ENCODE measurements around the gene FAM168B. TPM values are rescaled to one million over a fixed set of nuclear protein-coding genes. Genes with fewer than 3 reads are reported as not detected.

FAM168B gene
- 71.6 TPM for polyA plus RNA-seq
- long read RNA-seq, donor 1, full-length matches to known transcripts = 11 of 17 reads
- long read RNA-seq, donor 1, partial matches to known transcripts = 6 of 17 reads
- long read RNA-seq, donor 1, other reads (novel, unspliced or antisense) = 0 of 17 reads
- long read RNA-seq, donor 2, transcript FAM168B-201 (7 exons, 944 nt) = major isoform, 17 of 27 reads
- long read RNA-seq, donor 2, partial matches to known transcripts = 10 of 27 reads
- long read RNA-seq, donor 2, other reads (novel, unspliced or antisense) = 0 of 27 reads
- long read RNA-seq, donor 3 = 0 reads
- long read RNA-seq, donor 4, full-length matches to known transcripts = 1 of 1 reads
- long read RNA-seq, donor 4, partial matches to known transcripts = 0 of 1 reads
- long read RNA-seq, donor 4, other reads (novel, unspliced or antisense) = 0 of 1 reads
- long read RNA-seq, donor 5, full-length matches to known transcripts = 12 of 12 reads
- long read RNA-seq, donor 5, partial matches to known transcripts = 0 of 12 reads
- long read RNA-seq, donor 5, other reads (novel, unspliced or antisense) = 0 of 12 reads
- long read RNA-seq, donor 6, full-length matches to known transcripts = 11 of 42 reads
- long read RNA-seq, donor 6, partial matches to known transcripts = 31 of 42 reads
- long read RNA-seq, donor 6, other reads (novel, unspliced or antisense) = 0 of 42 reads
- long read RNA-seq, donor 7, transcript FAM168B-201 (7 exons, 944 nt) = major isoform, 9 of 20 reads
- long read RNA-seq, donor 7, partial matches to known transcripts = 11 of 20 reads
- long read RNA-seq, donor 7, other reads (novel, unspliced or antisense) = 0 of 20 reads
- long read RNA-seq, donor 8, full-length matches to known transcripts = 11 of 24 reads
- long read RNA-seq, donor 8, partial matches to known transcripts = 13 of 24 reads
- long read RNA-seq, donor 8, other reads (novel, unspliced or antisense) = 0 of 24 reads
- long read RNA-seq, donor 9, full-length matches to known transcripts = 5 of 11 reads
- long read RNA-seq, donor 9, partial matches to known transcripts = 6 of 11 reads
- long read RNA-seq, donor 9, other reads (novel, unspliced or antisense) = 0 of 11 reads
- long read RNA-seq, donor 10, transcript FAM168B-201 (7 exons, 944 nt) = major isoform, 9 of 22 reads
- long read RNA-seq, donor 10, partial matches to known transcripts = 13 of 22 reads
- long read RNA-seq, donor 10, other reads (novel, unspliced or antisense) = 0 of 22 reads
- long read RNA-seq, donor 11, transcript FAM168B-201 (7 exons, 944 nt) = major isoform, 5 of 11 reads
- long read RNA-seq, donor 11, partial matches to known transcripts = 6 of 11 reads
- long read RNA-seq, donor 11, other reads (novel, unspliced or antisense) = 0 of 11 reads

- DNase-seq = peak; percentile 93 to 95
- peaks cover 10% of the 10 kb centered on the region for H3K36me3 ChIP-seq (ENCODE audit: control insufficient read depth, insufficient read depth, low read length)
- H3K27me3 ChIP-seq (ENCODE audit: control insufficient read depth, insufficient read depth, low read length) = no peaks in the 10 kb centered on the region
- peaks cover 8% of the 10 kb centered on the region for H3K4me1 ChIP-seq (ENCODE audit: control insufficient read depth, insufficient read depth, low read length)
- no CpG with 5 or more reads among the region's 107 CpGs for WGBS (ENCODE audit: insufficient coverage, low lambda C conversion rate)
- H3K9me3 ChIP-seq (ENCODE audit: control insufficient read depth, low read depth, low read length) = no peaks in the 10 kb centered on the region
- H3K4me3 ChIP-seq (ENCODE audit: low read length) = peak within 1 kb of the TSS; percentile 95
- H3K27ac ChIP-seq (ENCODE audit: low read length) = peak within 1 kb of the TSS; percentile 100
These were observed at the start of gene FAM168B for GRCh38 chr2:131093006-131093695. FAM168B (minus strand) TSS chr2:131093460; CDS start chr2:131082646, 10,814 bp downstream.

- no peak for DNase-seq
- Histone ChIP-seq H3K4me1 (ENCODE audit: control insufficient read depth, insufficient read depth, low read length) (no peaks in the 10 kb centered on the region), H3K4me3 (ENCODE audit: low read length) (no peak overlapping the region), H3K36me3 (ENCODE audit: control insufficient read depth, insufficient read depth, low read length) (peaks cover 76% of the 10 kb centered on the region), H3K9me3 (ENCODE audit: control insufficient read depth, low read depth, low read length) (no peaks in the 10 kb centered on the region), H3K27ac (ENCODE audit: low read length) (no peak overlapping the region), H3K27me3 (ENCODE audit: control insufficient read depth, insufficient read depth, low read length) (no peaks in the 10 kb centered on the region)
- 100% methylated on average over 4 of the region's 5 CpGs for WGBS (ENCODE audit: insufficient coverage, low lambda C conversion rate)
These were observed 49.6 kb upstream of the FAM168B start for GRCh38 chr2:131142849-131143248.

- no peak for DNase-seq
- no CpG with 5 or more reads among the region's 2 CpGs for WGBS (ENCODE audit: insufficient coverage, low lambda C conversion rate)
- peaks cover 66% of the 10 kb centered on the region for H3K36me3 ChIP-seq (ENCODE audit: control insufficient read depth, insufficient read depth, low read length)
These were observed 47.3 kb upstream of the FAM168B start for GRCh38 chr2:131140581-131140980.

GRCh38 chr2:131132729-131133128, 39.5 kb upstream of the FAM168B start:
- Histone ChIP-seq H3K4me1 (ENCODE audit: control insufficient read depth, insufficient read depth, low read length) (no peaks in the 10 kb centered on the region), H3K27me3 (ENCODE audit: control insufficient read depth, insufficient read depth, low read length) (no peaks in the 10 kb centered on the region), H3K27ac (ENCODE audit: low read length) (no peak overlapping the region), H3K4me3 (ENCODE audit: low read length) (no peak overlapping the region), H3K36me3 (ENCODE audit: control insufficient read depth, insufficient read depth, low read length) (peaks cover 44% of the 10 kb centered on the region), H3K9me3 (ENCODE audit: control insufficient read depth, low read depth, low read length) (no peaks in the 10 kb centered on the region)
- no peak for DNase-seq
- 100% methylated on average over 1 of the region's 8 CpGs for whole genome bisulfite sequencing (ENCODE audit: insufficient coverage, low lambda C conversion rate)

More at GRCh38 chr2:131140581-131140980, 47.3 kb upstream of the FAM168B start:
- Histone ChIP-seq H3K4me3 (ENCODE audit: low read length) (no peak overlapping the region), H3K27ac (ENCODE audit: low read length) (no peak overlapping the region), H3K9me3 (ENCODE audit: control insufficient read depth, low read depth, low read length) (no peaks in the 10 kb centered on the region), H3K4me1 (ENCODE audit: control insufficient read depth, insufficient read depth, low read length) (no peaks in the 10 kb centered on the region), H3K27me3 (ENCODE audit: control insufficient read depth, insufficient read depth, low read length) (no peaks in the 10 kb centered on the region)

GRCh38 chr2:131130298-131130596, 37.0 kb upstream of the FAM168B start:
- no peaks in the 10 kb centered on the region for H3K4me1 ChIP-seq (ENCODE audit: control insufficient read depth, insufficient read depth, low read length)
- no peak overlapping the region for H3K4me3 ChIP-seq (ENCODE audit: low read length)
- no CpG with 5 or more reads among the region's 2 CpGs for WGBS (ENCODE audit: insufficient coverage, low lambda C conversion rate)
- DNase-seq = no peak
- no peaks in the 10 kb centered on the region for H3K27me3 ChIP-seq (ENCODE audit: control insufficient read depth, insufficient read depth, low read length)
- H3K27ac ChIP-seq (ENCODE audit: low read length) = no peak overlapping the region
- H3K9me3 ChIP-seq (ENCODE audit: control insufficient read depth, low read depth, low read length) = no peaks in the 10 kb centered on the region
- H3K36me3 ChIP-seq (ENCODE audit: control insufficient read depth, insufficient read depth, low read length) = peaks cover 62% of the 10 kb centered on the region

- H3K4me1 ChIP-seq (ENCODE audit: control insufficient read depth, insufficient read depth, low read length) = no peaks in the 10 kb centered on the region
- H3K4me3 ChIP-seq (ENCODE audit: low read length) = no peak overlapping the region
- no peak for DNase-seq
- H3K27me3 ChIP-seq (ENCODE audit: control insufficient read depth, insufficient read depth, low read length) = no peaks in the 10 kb centered on the region
- H3K36me3 ChIP-seq (ENCODE audit: control insufficient read depth, insufficient read depth, low read length) = peaks cover 74% of the 10 kb centered on the region
- H3K9me3 ChIP-seq (ENCODE audit: control insufficient read depth, low read depth, low read length) = no peaks in the 10 kb centered on the region
- no CpG with 5 or more reads among the region's 3 CpGs for WGBS (ENCODE audit: insufficient coverage, low lambda C conversion rate)
- no peak overlapping the region for H3K27ac ChIP-seq (ENCODE audit: low read length)
These were observed 34.7 kb upstream of the FAM168B start for GRCh38 chr2:131127981-131128380.

- no CpG with 5 or more reads among the region's 3 CpGs for WGBS (ENCODE audit: insufficient coverage, low lambda C conversion rate)
- no peaks in the 10 kb centered on the region for H3K27me3 ChIP-seq (ENCODE audit: control insufficient read depth, insufficient read depth, low read length)
- no peaks in the 10 kb centered on the region for H3K4me1 ChIP-seq (ENCODE audit: control insufficient read depth, insufficient read depth, low read length)
- H3K4me3 ChIP-seq (ENCODE audit: low read length) = no peak overlapping the region
- H3K36me3 ChIP-seq (ENCODE audit: control insufficient read depth, insufficient read depth, low read length) = peaks cover 72% of the 10 kb centered on the region
- H3K27ac ChIP-seq (ENCODE audit: low read length) = no peak overlapping the region
- H3K9me3 ChIP-seq (ENCODE audit: control insufficient read depth, low read depth, low read length) = no peaks in the 10 kb centered on the region
- DNase-seq = no peak
These were observed 33.8 kb upstream of the FAM168B start for GRCh38 chr2:131127076-131127475.

- Histone ChIP-seq H3K9me3 (ENCODE audit: control insufficient read depth, low read depth, low read length) (no peaks in the 10 kb centered on the region), H3K36me3 (ENCODE audit: control insufficient read depth, insufficient read depth, low read length) (peaks cover 75% of the 10 kb centered on the region), H3K4me3 (ENCODE audit: low read length) (no peak overlapping the region), H3K4me1 (ENCODE audit: control insufficient read depth, insufficient read depth, low read length) (peaks cover 2% of the 10 kb centered on the region), H3K27me3 (ENCODE audit: control insufficient read depth, insufficient read depth, low read length) (no peaks in the 10 kb centered on the region), H3K27ac (ENCODE audit: low read length) (no peak overlapping the region)
- WGBS (ENCODE audit: insufficient coverage, low lambda C conversion rate) = no CpG with 5 or more reads among the region's 5 CpGs
- DNase-seq = no peak
These were observed 33.2 kb upstream of the FAM168B start for GRCh38 chr2:131126436-131126835.

- Histone ChIP-seq H3K9me3 (ENCODE audit: control insufficient read depth, low read depth, low read length) (no peaks in the 10 kb centered on the region), H3K27ac (ENCODE audit: low read length) (no peak overlapping the region), H3K4me1 (ENCODE audit: control insufficient read depth, insufficient read depth, low read length) (peaks cover 9% of the 10 kb centered on the region), H3K36me3 (ENCODE audit: control insufficient read depth, insufficient read depth, low read length) (peaks cover 66% of the 10 kb centered on the region), H3K27me3 (ENCODE audit: control insufficient read depth, insufficient read depth, low read length) (no peaks in the 10 kb centered on the region), H3K4me3 (ENCODE audit: low read length) (no peak overlapping the region)
- 86% methylated on average over 2 of the region's 7 CpGs for WGBS (ENCODE audit: insufficient coverage, low lambda C conversion rate)
- DNase-seq = no peak
These were observed 32.0 kb upstream of the FAM168B start for GRCh38 chr2:131125195-131125757.

Data from large intestine (tissue), 12 donors.